Measurements from ENCODE around the gene CSGALNACT2. TPM values are rescaled to one million over a fixed set of nuclear protein-coding genes. Genes with fewer than 3 reads are reported as not detected.

CSGALNACT2 gene
- total and polyA plus RNA-seq, 9 of the 15 experiments (the other 6 are each of a cell fraction or from before 2014, with no cell fraction given), result 1.4 to 7.3 (median 3.5) TPM

DNA sequence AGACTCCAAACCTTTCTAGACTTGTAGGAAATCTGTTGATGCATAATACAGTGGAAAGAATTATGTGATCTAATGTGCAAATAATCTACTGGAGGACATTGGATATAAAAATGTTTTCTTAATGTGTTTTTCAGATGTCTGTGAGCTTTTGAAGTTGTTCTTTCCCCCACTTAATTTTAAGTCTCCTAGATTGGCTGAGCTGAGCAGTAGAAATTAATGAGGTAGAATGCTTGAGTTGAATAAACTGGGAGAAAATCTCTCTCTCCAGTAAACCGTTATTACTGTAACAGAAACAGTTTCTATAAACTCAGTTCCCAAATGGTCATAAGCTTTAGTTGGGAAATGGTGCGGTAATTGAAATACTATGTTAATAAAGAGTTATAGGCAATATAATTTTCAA is 15.7 kb downstream of the CSGALNACT2 start:
- Histone ChIP-seq H3K4me3 (no peak overlapping the region), H3K9ac (ENCODE audit: insufficient read depth in 1 of 2, low read depth in 2 of 2, low read length in 2 of 2) (no peak overlapping the region), H3K36me3 (ENCODE audit: control insufficient read depth, insufficient read depth, low read length) (no peaks in the 10 kb centered on the region), H3K9me3 (replicated peaks; ENCODE audit: control insufficient read depth, insufficient read depth, low read depth, low read length) (no peaks in the 10 kb centered on the region), H3K4me1 (replicated peaks in 1 of 2; ENCODE audit: control insufficient read depth in 2 of 2, insufficient read depth in 2 of 2, low read length in 2 of 2) (peaks cover 0 to 3% of the 10 kb centered on the region in 2 experiments; a peak in 1 of 5 replicates), H3K79me2 (ENCODE audit: control insufficient read depth, insufficient read depth, low read length) (no peaks in the 10 kb centered on the region), H4K20me1 (replicated peaks; ENCODE audit: control insufficient read depth, insufficient read depth, low read length) (no peaks in the 10 kb centered on the region), H3K27me3 (ENCODE audit: control insufficient read depth in 2 of 2, insufficient read depth in 2 of 2, low read length in 2 of 2) (no peaks in the 10 kb centered on the region), H2AFZ (ENCODE audit: low read depth, low read length) (no peak overlapping the region), H3K9me1 (ENCODE audit: control insufficient read depth, insufficient read depth, low read length) (no peaks in the 10 kb centered on the region), H3K4me2 (ENCODE audit: insufficient read depth, low read length) (no peak overlapping the region), H3K27ac (ENCODE audit: extremely low read depth, low read depth, low read length) (no peak overlapping the region)
- ATAC-seq, result no peak
- ChIA-PET POLR2A (interaction anchor here (0.7 to 1.1 kb wide), 2 partner anchors 12 to 18 kb away, joined by 3 read pairs; no protein-coding TSS in a partner anchor), CTCF (ENCODE audit: low intra/inter-chr PET ratio) (no interaction called here)
- no peak for DNase-seq (ENCODE audit: extremely low read depth in 1 of 4, low spot score in 3 of 4)
- no TSS peak for BruUV-seq (replicated peaks)
- TF ChIP-seq, protein P1, sequence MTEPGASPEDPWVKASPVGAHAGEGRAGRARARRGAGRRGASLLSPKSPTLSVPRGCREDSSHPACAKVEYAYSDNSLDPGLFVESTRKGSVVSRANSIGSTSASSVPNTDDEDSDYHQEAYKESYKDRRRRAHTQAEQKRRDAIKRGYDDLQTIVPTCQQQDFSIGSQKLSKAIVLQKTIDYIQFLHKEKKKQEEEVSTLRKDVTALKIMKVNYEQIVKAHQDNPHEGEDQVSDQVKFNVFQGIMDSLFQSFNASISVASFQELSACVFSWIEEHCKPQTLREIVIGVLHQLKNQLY (CRISPR knock-in tag; conservative IDR thresholded peaks at IDR 0.05), result no peak
- FAIRE-seq, result no peak
- intact Hi-C loops (cut with micrococcal nuclease) (no loop called here), in situ Hi-C loops (cut with MboI) (no loop called here)
- 39% methylated on average over 2 of the region's 2 CpGs for WGBS (ENCODE audit: insufficient coverage, low coverage, missing lambda C conversion rate)

DNA sequence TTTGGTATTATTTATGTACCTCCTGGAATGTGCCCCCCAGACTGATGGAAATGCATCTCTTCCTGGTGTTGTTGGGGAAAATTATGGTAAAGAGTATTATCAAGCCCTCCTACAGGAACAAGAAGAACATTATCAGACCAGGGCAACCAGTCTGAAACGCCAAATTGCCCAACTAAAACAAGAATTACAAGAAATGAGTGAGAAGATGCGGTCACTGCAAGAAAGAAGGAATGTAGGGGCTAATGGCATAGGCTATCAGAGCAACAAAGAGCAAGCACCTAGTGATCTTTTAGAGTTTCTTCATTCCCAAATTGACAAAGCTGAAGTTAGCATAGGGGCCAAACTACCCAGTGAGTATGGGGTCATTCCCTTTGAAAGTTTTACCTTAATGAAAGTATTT is 17.0 kb downstream of the CSGALNACT2 start:
- CTCF ChIA-PET (ENCODE audit: low intra/inter-chr PET ratio), result no interaction called here
- Histone ChIP-seq H3K4me1 (replicated peaks in 1 of 2; ENCODE audit: control insufficient read depth in 2 of 2, insufficient read depth in 2 of 2, low read length in 2 of 2) (peaks cover 0 to 3% of the 10 kb centered on the region in 2 experiments; a peak in 1 of 5 replicates), H3K36me3 (ENCODE audit: control insufficient read depth, insufficient read depth, low read length) (no peaks in the 10 kb centered on the region), H3K4me2 (ENCODE audit: insufficient read depth, low read length) (no peak overlapping the region), H3K27ac (ENCODE audit: extremely low read depth, low read depth, low read length) (no peak overlapping the region), H3K9ac (ENCODE audit: insufficient read depth in 1 of 2, low read depth in 2 of 2, low read length in 2 of 2) (no peak overlapping the region), H2AFZ (ENCODE audit: low read depth, low read length) (no peak overlapping the region), H3K9me3 (replicated peaks; ENCODE audit: control insufficient read depth, insufficient read depth, low read depth, low read length) (no peaks in the 10 kb centered on the region), H3K9me1 (ENCODE audit: control insufficient read depth, insufficient read depth, low read length) (no peaks in the 10 kb centered on the region), H3K79me2 (ENCODE audit: control insufficient read depth, insufficient read depth, low read length) (no peaks in the 10 kb centered on the region), H3K4me3 (no peak overlapping the region), H3K27me3 (ENCODE audit: control insufficient read depth in 2 of 2, insufficient read depth in 2 of 2, low read length in 2 of 2) (no peaks in the 10 kb centered on the region), H4K20me1 (replicated peaks; ENCODE audit: control insufficient read depth, insufficient read depth, low read length) (no peaks in the 10 kb centered on the region)
- FAIRE-seq (no peak), DNase-seq (ENCODE audit: extremely low read depth in 1 of 4, low spot score in 3 of 4) (no peak), ATAC-seq (no peak)
- in situ Hi-C loops (cut with MboI) (no loop called here), intact Hi-C loops (cut with micrococcal nuclease) (no loop called here)
- BruUV-seq (replicated peaks), result no TSS peak
- POLR2A ChIA-PET, result interaction anchor here (1.1 kb wide), 1 partner anchor 18 kb away, joined by 3 read pairs; no protein-coding TSS in a partner anchor
- WGBS (ENCODE audit: insufficient coverage, low coverage, missing lambda C conversion rate), result 53% methylated on average over 2 of the region's 2 CpGs
- no peak for TF ChIP-seq RERE (CRISPR knock-in tag; IDR thresholded peaks at IDR 0.05; ENCODE audit: borderline replicate concordance)
- TF ChIP-seq E2F6 (IDR thresholded peaks at IDR 0.05; ENCODE audit: borderline replicate concordance in 1 of 2, extremely low read depth in 1 of 2, insufficient read depth in 1 of 2, insufficient read length in 1 of 2, low read depth in 1 of 2, low read length in 1 of 2, poor library complexity in 1 of 2, severe bottlenecking in 1 of 2), result no peak
- TF ChIP-seq RHOXF2B (CRISPR knock-in tag; conservative IDR thresholded peaks at IDR 0.05), result no peak
- no peak for TF ChIP-seq NCOA4 (IDR thresholded peaks at IDR 0.05; ENCODE audit: partially characterized antibody)
- TF ChIP-seq ZNF561 (CRISPR knock-in tag; conservative IDR thresholded peaks at IDR 0.05), result no peak
- TF ChIP-seq PTBP1 (IDR thresholded peaks at IDR 0.05; ENCODE audit: low read depth, low read length), result no peak
